Activated CD4-positive, alpha-beta T cell treated with anti-CD3 and anti-CD28 coated beads, Interleukin-2, Interleukin-4, amounts not matched to agents 100 ng/mL and 50 ng/mL, durations not matched to agents 16 hours and 8 hours (primary cell): ENCODE measurements around the gene PROP1.
"Not testable (repeated sequence)": the region's sequence is repeated elsewhere in the genome, so short reads cannot be mapped to it uniquely, and the experiment has no call there.

Source experiments
- DNase-seq: peaks from one replicate; pipeline ENCODE4 v3.0.0-alpha.2; 2020; ENCODE audit warnings: low spot score

Gene PROP1

DNA sequence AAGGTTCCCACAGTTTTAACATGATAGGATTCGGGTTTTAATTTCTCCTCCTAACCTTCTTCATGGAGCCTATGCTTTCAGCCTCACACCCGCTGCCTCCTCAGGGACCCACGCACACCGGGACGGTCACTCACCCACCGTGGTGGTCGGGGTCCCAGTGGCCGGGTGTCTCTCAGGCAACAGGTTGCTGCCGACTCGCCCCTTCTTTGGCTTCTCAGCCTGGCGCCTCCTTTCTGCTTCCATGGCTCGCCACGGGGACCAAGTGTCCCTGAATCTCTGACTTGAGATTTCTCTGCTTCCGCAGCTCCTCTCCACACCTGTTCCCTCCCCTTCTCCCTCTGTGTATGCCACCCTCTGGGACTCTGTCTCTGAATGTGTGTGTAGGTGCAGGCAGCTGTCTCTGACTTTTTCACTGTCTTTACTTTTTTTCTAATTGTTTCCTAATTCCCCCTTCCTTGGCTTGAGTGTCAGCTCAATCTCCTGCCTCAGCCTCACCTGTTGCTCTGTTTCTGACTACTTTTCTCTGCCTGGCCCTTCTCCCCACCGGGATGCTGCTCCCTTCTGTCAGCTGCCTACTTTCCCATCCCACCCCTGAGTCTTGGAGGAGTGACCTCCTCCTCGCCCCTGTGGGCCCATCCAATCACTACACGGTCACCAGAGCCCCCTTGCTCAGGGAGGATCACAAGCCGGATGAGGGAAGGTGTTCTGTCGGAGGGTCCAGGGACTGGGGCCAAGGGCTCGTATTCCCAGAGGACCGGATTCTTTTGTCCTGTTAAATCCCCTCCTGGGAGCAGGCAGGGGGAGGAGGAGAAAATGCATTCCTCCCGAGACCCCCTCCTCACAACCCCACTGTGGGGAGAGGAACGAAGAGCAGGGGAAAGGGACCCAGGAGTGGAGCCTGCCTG, at the start of gene PROP1:
Gene PROP1, minus strand, starts transcription at position 552 of the 905 bp plus-strand sequence. Its CDS starts 309 bp downstream, at position 243.
- DNase-seq: no peak

DNA sequence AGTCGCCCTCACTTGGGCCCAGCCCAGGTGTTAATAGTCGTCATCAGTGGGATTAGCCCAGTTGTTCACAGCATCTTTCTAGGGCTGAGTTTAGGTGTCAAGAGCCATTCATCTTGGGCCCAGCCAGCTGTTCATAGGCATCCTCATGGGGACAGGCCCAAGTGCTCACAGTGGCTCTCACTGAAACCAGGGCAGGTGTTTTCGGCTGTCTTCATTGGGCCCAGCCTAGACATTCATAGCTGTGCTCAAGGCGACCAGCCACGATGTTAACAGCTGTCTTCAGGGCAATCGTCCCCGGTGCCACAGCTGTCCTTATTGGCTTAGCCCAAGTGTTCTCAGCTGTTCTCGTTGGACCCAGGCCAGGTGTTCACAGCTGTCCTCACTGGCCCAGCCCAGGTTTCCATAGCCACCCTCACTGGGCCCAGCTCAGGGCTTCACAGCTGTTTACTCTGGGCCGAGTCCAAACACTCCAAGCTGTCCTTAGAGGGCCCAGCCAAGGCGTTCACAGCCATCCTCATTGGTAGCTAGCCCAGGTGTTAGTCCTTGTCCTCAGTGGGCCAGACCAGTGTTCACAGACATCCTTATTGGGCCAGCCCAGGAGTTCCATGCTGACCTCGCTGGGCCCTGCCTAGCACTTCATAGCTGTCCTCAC, 23.5 kb upstream of the PROP1 start:
- not testable (repeated sequence) for DNase-seq

DNA sequence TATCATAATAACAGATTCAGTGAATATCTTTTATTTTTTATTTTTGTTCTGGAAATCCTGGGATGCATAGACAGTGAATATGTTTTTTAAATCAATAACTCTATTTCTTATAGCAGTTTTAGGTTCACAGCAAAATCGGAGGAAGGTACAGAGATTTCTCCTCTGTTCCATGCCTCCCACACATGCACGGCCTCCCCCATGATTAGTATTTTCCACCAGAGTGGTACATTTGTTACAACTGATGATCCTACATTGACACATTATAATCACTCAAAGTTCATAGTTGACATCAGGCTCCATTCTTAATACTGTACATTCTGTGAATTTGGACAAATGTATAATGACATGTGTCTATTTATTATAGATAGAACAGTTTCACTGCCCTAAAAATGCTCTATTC, 16.7 kb upstream of the PROP1 start:
- DNase-seq: not testable (repeated sequence)

DNA sequence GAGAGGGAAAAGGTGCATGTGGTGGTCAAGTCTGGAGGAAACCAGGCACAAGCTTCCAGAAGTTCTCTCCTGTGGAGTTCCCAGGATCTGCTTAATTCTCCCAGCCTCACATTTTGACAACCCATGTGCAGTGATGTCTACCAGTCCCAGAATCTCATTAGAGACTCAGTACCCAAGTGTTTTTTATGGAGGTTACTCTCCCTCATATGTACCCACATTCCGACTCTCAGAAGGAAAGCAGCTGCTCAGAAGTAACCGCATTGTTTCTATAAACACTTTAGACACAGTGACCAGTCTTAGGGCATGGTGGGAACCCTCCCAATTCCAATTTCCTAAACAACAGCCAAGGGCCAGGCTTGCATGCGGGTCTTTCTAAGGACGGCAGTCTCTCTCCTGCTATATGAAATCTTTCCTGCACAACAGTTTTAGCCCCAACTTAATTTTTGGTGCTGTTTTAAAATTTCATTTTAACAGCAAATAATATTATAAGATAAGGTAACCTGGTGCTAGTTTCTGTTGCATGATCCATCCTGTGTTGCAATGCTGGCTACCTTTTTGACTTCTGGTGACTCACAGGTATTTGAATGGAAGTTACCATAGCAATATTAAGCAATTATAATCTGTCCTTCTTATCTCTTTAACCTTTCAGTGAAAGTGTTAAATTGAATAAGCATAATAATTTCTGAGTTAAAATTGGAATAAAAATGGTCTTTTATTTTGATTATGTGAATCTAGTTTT, 15.9 kb upstream of the PROP1 start:
- not testable (repeated sequence) for DNase-seq

DNA sequence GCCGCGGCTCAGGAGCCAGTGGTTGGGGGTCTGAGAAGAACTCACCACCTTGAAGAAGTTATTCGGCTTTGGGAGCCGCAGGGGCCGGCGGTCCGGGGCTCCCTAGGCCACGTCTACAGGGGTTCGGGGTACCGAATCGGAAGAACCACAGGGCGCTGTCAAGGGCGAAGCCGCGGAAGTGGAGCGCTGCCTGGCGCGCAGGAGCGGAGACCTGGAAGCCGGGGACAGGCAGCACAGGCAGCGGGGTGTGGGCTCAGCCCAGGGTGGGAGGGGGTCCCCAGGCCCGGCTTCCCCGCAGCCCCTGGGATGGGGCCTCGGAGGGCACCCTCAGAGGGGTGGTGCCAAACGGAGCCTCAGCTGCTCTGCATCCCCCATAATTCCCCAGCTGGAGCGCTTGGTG, 11.2 kb upstream of the PROP1 start:
- not testable (repeated sequence) for DNase-seq

DNA sequence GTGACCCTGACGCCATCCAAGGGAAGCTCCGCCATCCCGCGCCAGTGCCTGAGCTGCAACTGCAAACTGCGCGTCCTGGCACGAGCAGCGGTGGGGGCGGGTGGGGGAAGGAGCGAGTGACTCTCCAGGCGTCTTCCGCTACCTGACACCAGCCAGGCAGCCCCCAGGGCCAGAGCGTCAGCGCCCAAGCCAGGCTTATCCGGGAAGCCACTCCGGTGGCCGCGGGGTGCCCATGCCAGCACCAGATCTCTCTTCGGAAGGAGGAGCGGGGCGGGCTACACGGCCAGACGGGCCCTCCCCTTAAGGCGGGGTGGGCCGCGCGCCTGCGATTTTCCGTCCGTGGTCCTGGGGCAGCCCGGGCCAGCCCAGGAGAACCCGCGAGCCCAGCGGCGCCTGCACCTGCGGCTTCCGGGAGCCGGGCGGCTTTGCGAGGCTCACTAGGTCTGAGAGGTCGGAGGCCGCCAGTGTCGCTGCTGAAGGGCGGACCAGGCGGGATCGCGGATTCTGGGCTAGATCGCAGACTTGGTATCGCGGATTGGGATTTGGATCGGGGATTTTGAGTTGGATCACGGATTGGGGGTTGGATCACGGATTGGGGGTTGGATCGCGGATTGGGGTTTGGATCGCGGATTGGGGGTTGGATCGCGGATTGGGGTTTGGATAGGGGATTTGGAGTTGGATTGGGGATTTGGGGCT, 10.6 kb upstream of the PROP1 start:
- DNase-seq: peak; percentile 34

DNA sequence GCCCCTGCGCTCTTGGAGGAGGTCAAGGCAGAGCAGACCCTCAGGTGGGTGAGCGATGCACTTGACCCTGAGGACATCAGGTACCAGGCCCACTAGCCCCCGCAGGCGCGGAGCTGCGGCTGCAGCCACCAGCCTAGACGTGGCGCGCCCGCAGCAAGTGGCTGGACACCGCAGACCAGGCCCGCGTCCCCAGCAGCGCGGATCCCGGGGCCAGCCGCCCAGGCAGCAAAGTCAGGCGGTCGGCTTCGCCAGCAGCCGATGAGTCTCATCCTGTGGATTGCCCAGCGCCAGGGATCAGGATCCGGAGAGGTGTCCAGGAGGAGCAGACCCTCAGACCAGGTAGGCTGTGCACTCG, 10.1 kb upstream of the PROP1 start:
- DNase-seq: not testable (repeated sequence)

DNA sequence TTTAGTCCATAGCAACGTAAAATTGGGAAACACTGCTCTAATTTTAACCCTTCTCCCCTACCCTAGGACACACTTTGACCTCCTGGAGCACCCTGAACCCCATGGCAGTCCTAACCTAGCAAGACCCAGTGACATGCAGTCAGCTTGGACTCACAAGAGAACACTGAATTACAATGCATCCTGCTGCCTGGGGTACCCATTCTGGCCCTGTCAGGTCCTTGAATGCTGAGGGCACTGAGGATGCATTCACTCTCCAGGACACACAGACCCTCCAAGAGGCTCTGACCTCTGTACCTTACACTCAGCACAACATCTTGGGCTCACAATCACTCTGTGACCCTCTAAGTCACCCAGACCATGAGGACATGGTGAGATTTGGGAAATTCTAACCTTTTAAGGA, 1.8 kb upstream of the PROP1 start:
- no peak for DNase-seq

DNA sequence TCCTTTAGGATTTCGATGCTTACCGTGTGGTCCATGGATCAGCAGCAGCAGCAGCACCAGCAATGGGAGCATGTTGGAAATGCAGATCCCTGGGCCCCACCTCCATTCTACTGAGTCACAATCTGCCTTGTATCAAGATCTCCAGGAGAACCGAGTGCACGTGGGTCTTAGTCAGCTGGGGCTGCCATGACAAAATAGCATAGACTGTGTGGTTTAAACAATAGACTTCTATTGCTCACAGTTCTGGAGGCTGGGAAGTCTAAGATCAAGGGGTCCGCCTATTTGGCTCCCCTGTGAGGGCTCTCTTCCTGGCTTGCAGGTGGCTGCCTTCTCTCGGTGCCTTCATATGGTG, 1.3 kb upstream of the PROP1 start:
- no peak for DNase-seq

DNA sequence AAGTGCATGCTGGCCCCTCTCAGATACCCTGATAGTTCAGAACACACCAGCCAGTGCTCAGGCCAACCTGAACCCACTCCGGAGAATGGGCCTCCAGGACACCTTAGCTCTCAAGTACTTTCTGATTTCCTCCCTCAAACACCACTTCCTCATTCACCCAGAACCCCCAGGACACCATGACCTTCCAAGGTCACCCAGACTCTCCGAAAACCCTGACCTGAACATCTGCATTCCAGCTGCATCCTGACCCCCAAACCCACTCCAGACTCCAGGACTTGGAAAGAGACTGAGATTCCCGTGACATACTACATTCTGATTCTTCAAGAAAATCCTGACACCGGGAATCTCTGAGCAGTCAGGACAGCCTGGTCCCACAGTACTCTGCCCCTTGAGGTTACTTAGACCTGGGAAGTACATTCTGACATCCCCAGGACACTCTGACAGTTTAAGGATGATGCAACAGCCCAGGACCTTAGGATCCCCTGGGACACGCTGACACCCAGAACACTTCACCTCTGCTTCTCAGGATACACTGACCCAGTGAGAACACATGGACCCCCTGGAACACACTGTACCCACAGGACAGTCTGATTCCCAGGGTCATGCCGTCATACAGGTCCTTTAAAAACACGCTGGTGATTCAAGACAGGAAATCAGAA, 747 bp upstream of the PROP1 start:
- no peak for DNase-seq

DNA sequence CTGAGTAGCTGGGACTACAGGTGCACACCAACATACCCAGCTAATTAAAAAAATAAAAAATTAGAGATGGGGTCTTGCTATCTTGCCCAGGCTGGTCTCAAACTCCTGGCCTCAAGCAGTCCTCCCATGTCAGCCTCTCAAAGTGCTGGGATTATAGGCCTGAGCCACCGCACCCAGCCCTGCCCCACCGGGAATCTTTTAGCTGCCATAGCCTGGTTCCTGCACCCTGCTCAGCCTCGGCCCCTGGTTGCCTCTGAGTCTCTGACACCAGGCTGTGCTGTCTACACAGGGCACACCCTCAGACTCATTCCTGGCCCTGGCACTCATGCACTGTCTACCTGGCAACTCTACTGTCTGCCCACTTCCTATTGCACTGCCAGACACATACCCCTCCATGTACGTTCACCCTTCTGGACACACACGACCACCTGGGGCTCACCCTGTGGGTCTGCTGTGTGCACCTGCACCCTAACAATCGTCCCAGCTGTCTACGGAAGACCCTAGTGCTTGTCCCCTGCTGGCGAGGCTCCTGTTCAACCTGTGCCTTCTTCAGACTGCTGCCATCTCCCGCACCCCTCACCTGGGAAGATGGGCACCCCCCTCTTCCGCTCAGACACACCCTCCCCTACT, 1.4 kb downstream of the PROP1 start:
- DNase-seq: no peak

DNA sequence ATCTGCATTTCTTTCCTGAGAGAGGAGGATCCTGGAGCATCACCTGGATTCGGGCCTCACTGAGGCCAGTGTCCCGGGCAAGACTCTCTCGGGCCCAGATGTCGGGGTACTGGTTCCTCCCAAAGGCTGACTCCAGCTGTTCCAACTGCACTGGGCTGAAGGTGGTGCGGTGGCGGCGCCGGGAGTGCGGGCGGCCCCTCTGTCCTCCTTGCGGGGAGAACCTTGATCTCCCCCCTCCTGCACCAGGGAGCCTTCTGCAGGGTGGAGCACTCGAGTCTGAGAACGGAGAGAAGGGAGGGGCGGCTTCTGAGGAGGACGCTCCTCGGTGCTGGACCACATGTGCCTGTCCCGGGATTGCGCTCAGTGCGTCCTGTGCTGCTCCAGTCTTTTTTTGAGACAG, 2.0 kb downstream of the PROP1 start:
- no peak for DNase-seq

DNA sequence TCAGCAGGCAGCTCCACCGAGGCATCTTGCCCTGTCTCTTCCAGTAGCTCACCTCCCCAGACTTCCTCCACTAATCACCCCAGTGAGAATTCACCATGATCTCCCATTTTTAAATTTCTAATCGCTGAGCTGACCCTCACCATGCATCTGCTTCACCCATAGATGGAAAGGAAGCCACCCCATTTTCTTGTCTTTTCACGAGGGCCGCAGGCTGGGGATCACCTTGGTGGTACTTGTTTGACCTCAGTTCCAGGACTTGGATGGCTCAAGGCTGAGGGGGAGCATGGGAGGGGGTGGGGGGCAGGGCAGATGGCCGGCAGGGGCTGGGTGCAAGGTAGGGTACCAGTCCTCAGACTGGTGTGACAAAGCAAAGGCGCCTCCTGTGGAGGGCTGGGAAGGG, 3.6 kb downstream of the PROP1 start:
- no peak for DNase-seq

DNA sequence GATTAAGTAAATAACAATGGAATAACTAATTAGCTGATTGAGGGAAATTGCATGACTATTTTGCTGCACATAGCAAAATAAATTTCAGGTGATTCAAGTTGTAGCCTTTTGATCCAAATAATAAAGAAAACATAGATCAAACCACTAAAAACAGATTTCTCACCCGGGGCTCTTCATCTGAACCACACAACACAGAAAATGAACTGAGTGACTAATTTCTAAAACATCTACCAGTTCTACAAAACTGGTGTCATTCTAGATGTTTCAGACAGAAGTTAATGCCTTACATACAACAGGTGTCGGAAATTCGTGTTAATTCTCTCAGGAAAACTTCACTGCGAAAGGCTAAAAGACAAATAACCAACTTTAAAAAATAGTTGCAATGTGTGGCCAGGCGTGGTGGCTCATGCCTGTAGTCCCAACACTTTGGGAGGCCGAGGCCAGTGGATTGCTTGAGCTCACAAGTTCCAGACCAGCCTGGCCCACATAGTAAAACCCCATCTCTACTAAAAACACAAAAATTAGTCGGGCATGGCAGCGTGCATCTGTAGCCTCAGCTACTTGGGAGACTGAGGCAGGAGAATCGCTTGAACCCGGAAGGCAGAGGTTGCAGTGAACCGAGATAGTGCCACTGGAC, 6.9 kb downstream of the PROP1 start:
- DNase-seq: no peak

DNA sequence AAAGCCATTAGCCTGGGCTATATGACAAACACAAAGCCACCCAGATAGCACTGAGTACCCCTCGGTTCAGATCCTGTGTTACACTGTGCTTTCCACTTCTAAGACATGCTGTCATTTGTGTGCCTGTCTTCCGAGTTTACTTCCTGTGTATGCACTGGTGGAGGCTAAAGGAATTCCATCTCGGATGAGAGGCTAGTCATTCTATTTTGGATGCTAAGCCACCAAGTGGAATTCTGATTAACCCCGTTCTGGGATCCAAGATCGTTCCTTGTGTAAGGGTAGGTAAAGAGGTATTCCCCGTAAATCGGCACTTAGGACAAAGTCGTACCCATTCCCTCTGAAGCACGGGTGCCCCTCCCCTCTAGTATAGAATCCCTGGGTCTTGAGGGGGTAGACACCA, 8.7 kb downstream of the PROP1 start:
- no peak for DNase-seq

DNA sequence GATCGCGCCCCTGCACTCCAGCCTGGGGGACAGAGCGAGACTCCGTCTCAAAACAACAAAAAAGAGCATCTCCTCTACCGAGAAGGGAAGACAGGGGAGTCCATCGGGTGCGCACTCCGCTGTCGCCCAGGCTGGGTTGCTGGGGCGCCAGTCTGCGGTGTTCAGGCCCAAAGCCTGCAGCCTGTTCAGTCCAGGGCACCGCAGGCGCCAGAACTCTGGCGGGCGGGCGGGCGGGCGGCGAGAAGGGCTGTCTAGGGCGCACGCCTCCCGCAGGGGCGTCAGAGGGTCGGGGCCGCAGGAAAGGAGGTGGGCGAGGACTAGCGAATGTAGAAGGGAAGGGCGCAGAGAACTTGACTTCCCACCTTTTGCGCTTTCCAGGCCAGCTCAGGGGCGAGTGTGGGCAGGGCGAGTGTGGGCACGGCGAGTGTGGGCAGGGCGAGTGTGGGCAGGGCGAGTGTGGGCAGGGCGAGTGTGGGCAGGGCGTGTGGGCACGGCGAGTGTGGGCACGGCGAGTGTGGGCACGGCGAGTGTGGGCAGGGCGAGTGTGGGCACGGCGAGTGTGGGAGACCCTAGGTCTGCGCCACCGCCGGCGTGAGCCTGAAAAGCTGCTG, 10.5 kb downstream of the PROP1 start:
- no peak for DNase-seq

DNA sequence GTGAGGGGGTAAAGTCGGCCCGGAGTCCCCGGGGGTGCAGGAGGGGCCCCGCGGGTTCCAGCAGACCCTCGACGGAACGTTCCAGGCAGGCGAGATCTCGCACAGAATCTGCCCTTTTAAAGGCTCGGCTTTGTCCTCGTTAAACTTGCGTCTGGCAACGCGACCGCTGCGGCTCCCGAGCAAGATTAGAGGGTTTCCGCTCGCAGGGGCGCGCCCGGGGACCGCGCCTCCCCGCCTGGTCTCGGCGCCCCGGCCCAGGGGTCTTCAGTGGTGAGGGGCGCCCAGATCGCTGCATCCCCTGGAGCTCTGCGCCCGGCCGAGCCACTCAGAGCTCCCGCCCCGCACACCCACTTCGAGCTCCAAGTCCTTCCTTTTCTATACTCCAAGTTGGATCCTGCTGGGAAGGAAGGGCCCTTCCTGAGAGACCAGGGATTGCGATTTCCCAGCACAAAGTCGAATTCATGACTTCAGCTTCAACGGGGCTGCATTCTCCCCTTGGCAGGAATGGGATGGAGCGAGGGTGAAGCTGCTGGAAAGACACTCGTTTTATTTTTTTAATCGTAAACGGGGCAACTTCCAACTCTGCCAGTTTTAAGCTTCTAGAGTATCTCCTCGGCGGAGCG, 11.3 kb downstream of the PROP1 start:
- no peak for DNase-seq

DNA sequence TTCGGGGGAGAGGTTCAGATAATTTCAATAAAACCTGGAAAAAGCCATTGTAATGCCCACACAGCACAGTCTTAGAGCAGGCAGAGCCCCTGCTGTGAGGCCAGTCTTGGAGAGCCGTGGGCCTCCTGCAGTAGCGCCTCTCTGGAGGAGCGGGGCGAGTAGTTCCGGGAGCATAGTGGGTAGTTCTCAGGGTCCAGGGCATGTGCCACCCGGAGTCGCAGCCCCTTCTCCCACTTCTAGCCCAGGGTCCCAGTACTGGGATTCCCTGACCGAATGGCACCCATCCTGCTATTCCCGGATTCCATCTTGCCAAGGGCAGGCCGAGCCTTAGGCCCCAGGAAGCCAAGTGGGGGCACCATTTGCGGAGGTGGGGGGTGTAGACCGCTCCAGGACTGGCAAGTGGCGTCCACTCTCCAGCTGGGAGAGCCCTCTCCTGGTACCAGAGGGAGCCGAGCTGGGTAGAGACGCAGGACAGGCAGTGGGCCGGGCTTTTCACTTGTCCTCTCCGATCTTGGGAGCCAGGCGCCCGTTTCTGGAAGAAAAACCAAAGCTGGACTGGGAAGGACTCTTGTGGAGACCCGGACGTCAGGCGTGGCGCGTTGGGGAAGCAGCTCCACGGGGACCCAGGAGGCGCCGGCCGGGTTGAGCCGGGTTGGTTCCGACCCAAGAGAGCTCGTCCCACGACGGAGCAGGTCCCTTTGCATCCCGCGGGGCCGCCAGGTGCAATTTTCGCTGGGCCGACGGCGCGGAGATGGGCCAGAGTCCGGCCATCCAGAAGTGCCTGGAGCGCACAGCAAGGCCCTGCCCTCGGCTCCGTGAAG, 12.1 kb downstream of the PROP1 start:
- no peak for DNase-seq

DNA sequence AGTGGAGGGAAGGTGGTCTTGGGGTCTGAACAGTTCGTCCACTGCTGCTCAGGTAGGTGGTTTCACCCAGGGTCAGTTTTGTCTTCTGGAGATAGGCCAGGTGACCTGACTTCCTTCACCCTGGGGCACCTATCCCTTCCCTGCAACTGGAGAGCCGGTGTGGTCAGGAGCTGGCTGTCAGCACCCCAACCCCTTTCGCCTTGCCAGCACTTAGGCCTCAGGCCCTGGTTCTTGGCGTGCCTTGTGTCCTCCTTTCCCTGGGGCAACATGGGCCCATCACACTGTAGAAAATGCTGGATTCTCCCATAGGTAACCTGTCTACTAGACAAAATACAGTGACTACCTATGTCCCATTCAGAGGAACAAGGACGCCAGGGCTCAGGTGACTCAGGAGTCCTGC, 13.1 kb downstream of the PROP1 start:
- DNase-seq: no peak
